GM12873 (cell line): ENCODE results near the gene HSPA1B.
A peak's percentile ranks its signal among the peaks of the same experiment; 100 is the strongest.

Experiments used
- TF ChIP-seq, protein P1 (sequence below): IDR thresholded peaks from 2 replicates; pipeline ENCODE4 v1.5.1; 2012; ENCODE audit warnings: low read depth, mild to moderate bottlenecking, moderate library complexity, low read length, control low read depth; ENCODE audit not compliant: insufficient read depth; ENCODE audit errors: missing control alignments

Gene HSPA1B

DNA sequence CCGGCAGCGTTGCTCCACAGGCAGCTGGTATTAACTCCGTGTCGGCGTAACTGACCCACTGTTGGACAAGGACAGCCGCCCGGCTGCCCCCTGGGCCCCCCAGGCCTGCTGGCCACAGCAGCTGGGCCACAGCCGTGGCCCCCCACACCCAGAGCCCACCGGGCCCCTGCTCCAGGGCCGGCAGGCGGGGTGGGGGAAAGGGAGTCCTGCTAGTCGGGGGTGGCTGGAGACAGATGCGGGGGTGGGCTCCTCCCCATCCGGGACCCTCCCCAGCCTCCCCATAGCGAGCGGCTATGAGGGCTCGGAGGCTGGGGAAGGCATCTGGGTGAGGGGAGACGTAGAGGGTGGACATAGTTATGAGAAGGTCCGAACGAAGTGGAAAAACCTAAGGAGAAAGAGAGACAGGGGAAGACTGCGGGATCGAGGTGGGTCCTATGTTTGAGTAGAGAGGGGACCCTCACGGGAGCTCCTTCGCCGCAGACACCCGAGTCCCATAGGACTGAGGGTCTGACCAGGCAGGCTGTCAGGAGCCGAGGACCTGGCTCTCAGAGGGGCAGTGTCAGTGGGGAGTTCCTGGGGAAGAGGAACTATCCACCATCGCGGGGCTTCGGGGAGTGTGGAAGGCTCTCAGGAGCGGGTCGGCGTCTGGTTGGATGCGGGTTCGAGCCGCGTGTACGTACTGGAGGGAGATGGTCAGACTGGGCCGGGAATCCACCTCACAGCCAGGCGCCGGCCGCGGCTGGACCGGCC lies 32.5 kb upstream of the HSPA1B start:
- TF ChIP-seq, protein P1, sequence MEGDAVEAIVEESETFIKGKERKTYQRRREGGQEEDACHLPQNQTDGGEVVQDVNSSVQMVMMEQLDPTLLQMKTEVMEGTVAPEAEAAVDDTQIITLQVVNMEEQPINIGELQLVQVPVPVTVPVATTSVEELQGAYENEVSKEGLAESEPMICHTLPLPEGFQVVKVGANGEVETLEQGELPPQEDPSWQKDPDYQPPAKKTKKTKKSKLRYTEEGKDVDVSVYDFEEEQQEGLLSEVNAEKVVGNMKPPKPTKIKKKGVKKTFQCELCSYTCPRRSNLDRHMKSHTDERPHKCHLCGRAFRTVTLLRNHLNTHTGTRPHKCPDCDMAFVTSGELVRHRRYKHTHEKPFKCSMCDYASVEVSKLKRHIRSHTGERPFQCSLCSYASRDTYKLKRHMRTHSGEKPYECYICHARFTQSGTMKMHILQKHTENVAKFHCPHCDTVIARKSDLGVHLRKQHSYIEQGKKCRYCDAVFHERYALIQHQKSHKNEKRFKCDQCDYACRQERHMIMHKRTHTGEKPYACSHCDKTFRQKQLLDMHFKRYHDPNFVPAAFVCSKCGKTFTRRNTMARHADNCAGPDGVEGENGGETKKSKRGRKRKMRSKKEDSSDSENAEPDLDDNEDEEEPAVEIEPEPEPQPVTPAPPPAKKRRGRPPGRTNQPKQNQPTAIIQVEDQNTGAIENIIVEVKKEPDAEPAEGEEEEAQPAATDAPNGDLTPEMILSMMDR = no peak

DNA sequence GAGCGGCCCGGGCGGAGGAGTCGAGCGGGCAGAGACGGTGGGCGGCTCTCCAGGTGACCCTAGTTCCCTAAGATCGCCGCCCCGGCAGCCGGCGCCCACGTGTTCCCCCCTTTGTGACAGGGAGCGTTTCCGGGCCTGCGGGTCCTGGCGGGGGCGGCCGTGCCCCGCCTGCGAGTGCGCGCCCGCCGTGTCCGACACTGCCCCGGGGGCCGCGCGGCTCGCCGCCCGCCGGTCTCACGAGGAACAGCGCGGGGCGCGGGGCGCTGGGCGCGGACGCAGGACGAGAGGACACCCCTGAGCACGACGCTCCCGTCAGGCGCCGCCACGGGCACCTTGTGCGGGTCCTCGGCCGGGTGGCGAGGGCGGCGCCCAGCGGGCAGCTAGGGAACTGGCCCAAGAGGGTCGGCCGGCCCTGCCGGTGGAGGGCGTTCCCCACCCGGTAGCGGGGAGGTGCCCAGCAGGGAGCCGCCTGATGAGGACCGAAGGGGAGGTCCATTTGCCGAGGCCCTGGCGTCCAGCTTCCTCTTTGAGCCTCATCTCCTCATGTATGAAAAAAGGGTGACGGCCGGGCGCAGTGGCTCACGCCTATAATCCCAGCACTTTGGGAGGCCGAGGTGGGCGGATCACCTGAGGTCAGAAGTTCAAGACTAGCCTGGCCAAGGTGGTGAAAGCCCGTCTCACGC lies 31.8 kb upstream of the HSPA1B start, which contains the start of gene VARS1:
VARS1 (minus strand) TSS at position 137 of the 683 bp plus-strand sequence. CDS start 535 bp downstream, outside the sequence.
- TF ChIP-seq, protein P1 = peak; percentile 83

DNA sequence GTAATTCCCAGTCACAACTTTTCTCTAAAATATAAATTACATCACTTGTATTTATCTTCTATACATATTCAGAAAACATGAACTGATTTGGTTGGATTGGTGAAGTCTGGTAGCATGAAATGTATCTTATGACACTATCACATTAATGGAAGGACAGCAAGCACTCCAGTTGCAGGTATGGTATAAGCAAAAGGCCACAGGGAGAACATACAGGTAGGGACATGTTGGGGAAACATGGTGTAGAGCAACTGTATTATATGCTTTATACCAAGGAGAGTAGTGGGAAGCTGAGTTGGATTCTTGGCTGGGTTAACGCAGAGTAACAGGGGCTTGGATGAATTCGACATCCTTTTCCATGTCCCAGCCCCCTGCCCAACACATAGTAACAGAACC lies 30.5 kb upstream of the HSPA1B start:
- TF ChIP-seq, protein P1 = no peak

DNA sequence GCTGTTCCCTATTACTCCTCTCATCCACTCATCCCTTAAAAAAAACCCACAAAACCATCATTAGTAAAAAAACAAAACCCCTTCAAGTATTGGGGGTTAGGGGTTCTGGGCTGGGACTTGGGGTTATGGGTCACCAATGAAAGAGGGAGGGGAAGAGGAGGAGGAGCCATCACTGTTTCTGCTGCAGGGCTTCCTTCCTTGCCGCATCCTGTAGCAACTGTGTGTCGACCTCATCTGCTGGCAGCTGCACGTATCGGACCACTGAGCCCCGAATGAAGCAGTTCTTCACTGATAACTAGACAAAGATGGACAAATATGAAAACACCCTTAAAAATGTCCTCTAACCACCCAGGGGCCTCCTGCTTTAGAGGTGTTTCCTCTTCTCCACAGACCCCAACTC lies 29.9 kb upstream of the HSPA1B start:
- TF ChIP-seq, protein P1 = no peak

DNA sequence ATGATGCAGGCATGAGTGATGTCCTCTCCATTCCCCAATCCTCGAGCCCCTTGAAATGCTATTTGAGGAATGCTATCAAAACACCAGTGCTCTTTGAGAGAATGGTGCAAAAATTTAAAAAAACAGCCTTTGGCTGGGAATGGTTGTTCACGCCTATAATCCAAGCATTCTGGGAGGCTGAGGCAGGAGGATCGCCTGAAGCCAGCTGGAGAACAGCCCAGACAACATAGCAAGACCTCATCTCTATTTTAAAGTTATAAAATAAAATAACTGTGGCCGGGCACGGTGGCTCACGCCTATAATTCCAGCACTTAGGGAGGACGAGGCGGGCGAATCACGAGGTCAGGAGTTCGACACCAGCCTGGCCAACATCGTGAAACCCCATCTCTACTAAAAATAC lies 27.8 kb upstream of the HSPA1B start:
- TF ChIP-seq, protein P1 = no peak

DNA sequence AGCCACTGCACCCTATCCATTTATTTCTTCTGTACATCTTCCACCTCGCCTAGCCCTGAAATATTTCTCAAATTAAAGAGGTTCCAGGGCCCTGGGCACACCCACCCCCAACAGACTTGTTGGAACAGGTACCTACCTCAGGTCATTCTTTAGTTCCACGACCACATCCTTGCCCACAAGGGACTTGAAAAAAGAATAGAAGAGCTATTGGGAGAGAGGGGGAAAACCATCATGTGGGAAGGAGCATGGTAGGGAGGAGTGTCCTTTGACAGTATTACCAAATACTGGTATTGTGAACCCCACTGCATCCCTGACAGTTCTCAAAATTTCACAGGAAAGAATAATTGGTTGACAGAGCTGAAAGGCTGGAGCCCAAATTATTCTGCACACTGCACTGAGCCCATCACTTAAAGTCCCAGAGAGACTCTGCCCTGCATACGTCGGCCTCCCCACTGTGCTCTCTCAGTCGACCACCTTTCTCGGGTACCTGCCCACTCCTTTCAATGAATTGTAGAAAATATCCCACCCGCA lies 21.5 kb upstream of the HSPA1B start:
- TF ChIP-seq, protein P1 = no peak

DNA sequence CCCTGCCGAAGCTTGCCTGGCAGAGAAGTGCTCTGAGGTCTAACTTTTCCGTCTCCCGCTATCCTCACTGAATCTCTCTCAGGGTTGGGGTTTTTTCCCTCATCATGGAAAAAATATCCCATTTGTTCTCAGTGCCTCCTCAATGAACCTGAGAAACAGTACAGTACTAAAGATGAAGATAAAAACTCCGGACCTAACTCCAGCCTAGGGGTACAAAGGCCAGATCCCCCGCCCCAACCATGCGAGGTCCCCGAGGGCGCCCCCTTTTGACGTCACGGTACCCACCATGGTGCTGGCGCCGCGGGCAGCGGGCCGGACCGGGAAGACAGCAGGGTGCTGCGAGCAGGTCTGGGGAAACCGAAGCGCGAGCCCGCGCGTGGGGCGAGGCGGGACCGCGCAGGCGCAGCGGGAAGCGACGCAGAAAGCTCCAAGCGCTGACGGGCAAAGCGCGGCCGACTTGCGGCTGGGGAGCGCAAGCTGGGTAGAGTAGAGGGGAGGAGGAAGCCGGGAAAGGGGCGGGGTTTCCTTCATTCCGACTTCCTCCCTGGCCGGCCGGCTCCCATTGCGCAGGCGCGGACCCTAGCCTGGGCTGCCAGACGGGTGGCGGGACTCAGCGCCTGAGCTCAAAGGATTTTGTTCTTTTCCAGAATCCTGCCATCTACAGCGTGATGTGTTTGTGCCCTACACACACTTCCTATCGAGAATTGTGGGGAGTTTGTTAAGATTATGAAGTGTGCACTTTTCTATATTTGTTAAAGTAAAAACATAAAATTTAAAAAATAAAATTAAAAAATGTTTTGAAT lies 20.9 kb upstream of the HSPA1B start, which contains the start of gene LSM2:
LSM2 (minus strand) TSS at position 497 of the 803 bp plus-strand sequence; CDS start at position 288, 209 bp downstream.
- TF ChIP-seq, protein P1 = peak; percentile 37
